ENCODE results near the gene NPDC1. TPM values are rescaled to one million over a fixed set of nuclear protein-coding genes. Genes with fewer than 3 reads are reported as not detected.

The NPDC1 gene
- total RNA-seq, 3 donors from 2014 or later, result 21.9 to 63.9 (median 63.1) TPM

GRCh38 chr9:137013571-137013940 is 32.4 kb downstream of the NPDC1 start:
- Histone ChIP-seq H3K36me3 (no peaks in the 10 kb centered on the region), H3K4me1 (no peaks in the 10 kb centered on the region), H3K9me3 (no peaks in the 10 kb centered on the region), H3K27me3 (no peaks in the 10 kb centered on the region), H3K27ac (no peak overlapping the region), H3K4me3 (no peak overlapping the region)
- no peak for DNase-seq (ENCODE audit: low spot score in 2 of 2)
- no peak for TF ChIP-seq POLR2A (IDR thresholded peaks at IDR 0.05)
- TF ChIP-seq CTCF (IDR thresholded peaks at IDR 0.05), result no peak
- TF ChIP-seq POLR2AphosphoS5 (IDR thresholded peaks at IDR 0.05), result no peak
- intact Hi-C loops (cut with DNase I; ENCODE audit: low total_unique reads), result no loop called here

- intact Hi-C loops (cut with DNase I; ENCODE audit: low total_unique reads), result loop anchor here (1.0 kb wide), 1 partner anchor 26 kb away; no protein-coding TSS in a partner anchor
- H3K27me3 ChIP-seq, result no peaks in the 10 kb centered on the region
These were observed 33.0 kb downstream of the NPDC1 start for GRCh38 chr9:137012694-137013570.

GRCh38 chr9:137011907-137012675 is 33.9 kb downstream of the NPDC1 start:
- no peak overlapping the region for H3K27ac ChIP-seq
- no peaks in the 10 kb centered on the region for H3K36me3 ChIP-seq
- intact Hi-C loops (cut with DNase I; ENCODE audit: low total_unique reads), result loop anchor here (1.0 kb wide), 1 partner anchor 25 kb away; no protein-coding TSS in a partner anchor

More at GRCh38 chr9:137012694-137013570, 33.0 kb downstream of the NPDC1 start:
- DNase-seq (ENCODE audit: low spot score in 2 of 2), result no peak
- H3K36me3 ChIP-seq, result no peaks in the 10 kb centered on the region
- no peaks in the 10 kb centered on the region for H3K9me3 ChIP-seq
- no peaks in the 10 kb centered on the region for H3K4me1 ChIP-seq
- no peak overlapping the region for H3K4me3 ChIP-seq
- no peak for TF ChIP-seq CTCF (IDR thresholded peaks at IDR 0.05)
- TF ChIP-seq POLR2AphosphoS5 (IDR thresholded peaks at IDR 0.05), result no peak
- TF ChIP-seq POLR2A (IDR thresholded peaks at IDR 0.05), result no peak
- no peak overlapping the region for H3K27ac ChIP-seq

GRCh38 chr9:137011156-137011555 is 34.8 kb downstream of the NPDC1 start:
- TF ChIP-seq POLR2AphosphoS5 (IDR thresholded peaks at IDR 0.05) (no peak), POLR2A (IDR thresholded peaks at IDR 0.05) (no peak), CTCF (IDR thresholded peaks at IDR 0.05) (no peak)
- Histone ChIP-seq H3K4me3 (no peak overlapping the region), H3K27me3 (no peaks in the 10 kb centered on the region), H3K4me1 (no peaks in the 10 kb centered on the region), H3K27ac (no peak overlapping the region), H3K36me3 (no peaks in the 10 kb centered on the region), H3K9me3 (no peaks in the 10 kb centered on the region)
- DNase-seq (ENCODE audit: low spot score in 2 of 2), result no peak
- intact Hi-C loops (cut with DNase I; ENCODE audit: low total_unique reads), result no loop called here

More at GRCh38 chr9:137011907-137012675, 33.9 kb downstream of the NPDC1 start:
- Histone ChIP-seq H3K4me3 (no peak overlapping the region), H3K9me3 (no peaks in the 10 kb centered on the region), H3K4me1 (no peaks in the 10 kb centered on the region), H3K27me3 (no peaks in the 10 kb centered on the region)
- TF ChIP-seq POLR2AphosphoS5 (IDR thresholded peaks at IDR 0.05) (no peak), CTCF (IDR thresholded peaks at IDR 0.05) (no peak), POLR2A (IDR thresholded peaks at IDR 0.05) (no peak)
- no peak for DNase-seq (ENCODE audit: low spot score in 2 of 2)

Measured in breast epithelium (tissue), 4 donors.